Lung (tissue), 16 donors: ENCODE results near the gene MAP3K14. TPM values are rescaled to one million over a fixed set of nuclear protein-coding genes. Genes with fewer than 3 reads are reported as not detected.

ENCODE experiments used
- ATAC-seq: fragments of 200-7000 bp; cut with Tn5 transposase; one replicate; pipeline ENCODE4 v1.9.1; 2020; ENCODE audit warnings: moderate number of reproducible peaks; ENCODE audit not compliant: insufficient read depth, low FRiP score
- DNase-seq, 3 donors: peaks; one replicate each; pipeline ENCODE4 v3.0.0-alpha.2; 2013 to 2017
- H3K27ac ChIP-seq, 2 donors: one replicate each; pipeline ENCODE4 v1.5.1; 2013; ENCODE audit warnings: mild to moderate bottlenecking in 2 of 2, moderate library complexity in 2 of 2, control low read depth in 1 of 2, inconsistent platforms in 1 of 2, low read depth in 1 of 2, low read length in 1 of 2
- H3K27me3 ChIP-seq, 3 donors: one replicate each; pipeline ENCODE4 v1.5.1; 2013; ENCODE audit warnings: low read length in 2 of 3; ENCODE audit not compliant: control insufficient read depth in 3 of 3, insufficient read depth in 3 of 3
- H3K36me3 ChIP-seq, 4 donors: one replicate each; pipeline ENCODE4 v1.5.1; 2013; ENCODE audit warnings: low read length in 4 of 4, mild to moderate bottlenecking in 1 of 4, moderate library complexity in 1 of 4; ENCODE audit not compliant: control insufficient read depth in 4 of 4, insufficient read depth in 4 of 4
- H3K4me1 ChIP-seq, 5 donors: one replicate each; pipeline ENCODE4 v1.5.1; 2013; ENCODE audit warnings: low read length in 5 of 5, mild to moderate bottlenecking in 2 of 5, moderate library complexity in 1 of 5; ENCODE audit not compliant: control insufficient read depth in 5 of 5, insufficient read depth in 5 of 5
- H3K4me3 ChIP-seq: one replicate; pipeline ENCODE4 v1.5.1; 2013; ENCODE audit warnings: mild to moderate bottlenecking, control low read depth, moderate library complexity
- H3K9ac ChIP-seq, 2 donors: one replicate each; pipeline ENCODE4 v1.5.1; 2013; ENCODE audit warnings: low read length in 2 of 2, control low read depth in 1 of 2; ENCODE audit not compliant: insufficient read depth in 1 of 2
- H3K9me3 ChIP-seq, 4 donors: one replicate each; pipeline ENCODE4 v1.5.1; 2013; ENCODE audit warnings: low read length in 3 of 4, mild to moderate bottlenecking in 1 of 4, moderate library complexity in 1 of 4; ENCODE audit not compliant: control insufficient read depth in 4 of 4, insufficient read depth in 3 of 4
- WGBS, 2 donors: extraction: QIAGEN DNeasy Blood & Tissue Kit; methylation state at CpG; one replicate each; pipeline ENCODE4 v1.1.7; 2013; 5-methylcytosine and 5-hydroxymethylcytosine counted together
- long read RNA-seq, 5 donors: transcript quantifications; one replicate each; lab custom pipeline, GENCODE V29; 2026
- polyA plus RNA-seq, 2 donors: library from polyadenylated mRNA; stranded (reverse); fragments of 200-250 nt; gene quantifications; one replicate each; pipeline ENCODE4 v1.2.1, GENCODE V29; 2013
- total RNA-seq, 2 donors: library from RNA; depleted of rRNA in 1 of 2; stranded (reverse); fragments of >200 nt in 1 of 2; gene quantifications; one replicate each; pipeline ENCODE4 v1.2.1, GENCODE V29; 2014 to 2021
- TF ChIP-seq, protein P1 (sequence below): IDR thresholded peaks from 2 replicates; pipeline ENCODE4 v1.5.1; 2012; ENCODE audit warnings: mild to moderate bottlenecking; ENCODE audit errors: control extremely low read depth, extremely low read depth
- donor health status: control.
- donor health status: control.
- donor health status: Bipolar disorder and iron deficiency.
- donor health status: healthy.
- donor health status: DM: yes; HTN: yes; CAD: no.

The MAP3K14 gene
- 10 to 100 TPM in 1 of 2 donors, 1 to 10 TPM in 1; 5.9 to 13.5 TPM for total RNA-seq
- polyA plus RNA-seq = 1 to 10 TPM; 6.4 to 9.2 TPM
- long read RNA-seq, donor 1 = 0 reads
- long read RNA-seq, donor 2 = 0 reads
- long read RNA-seq, donor 3 = 0 reads
- long read RNA-seq, donor 4 = 0 reads
- long read RNA-seq, donor 5 = 0 reads

DNA sequence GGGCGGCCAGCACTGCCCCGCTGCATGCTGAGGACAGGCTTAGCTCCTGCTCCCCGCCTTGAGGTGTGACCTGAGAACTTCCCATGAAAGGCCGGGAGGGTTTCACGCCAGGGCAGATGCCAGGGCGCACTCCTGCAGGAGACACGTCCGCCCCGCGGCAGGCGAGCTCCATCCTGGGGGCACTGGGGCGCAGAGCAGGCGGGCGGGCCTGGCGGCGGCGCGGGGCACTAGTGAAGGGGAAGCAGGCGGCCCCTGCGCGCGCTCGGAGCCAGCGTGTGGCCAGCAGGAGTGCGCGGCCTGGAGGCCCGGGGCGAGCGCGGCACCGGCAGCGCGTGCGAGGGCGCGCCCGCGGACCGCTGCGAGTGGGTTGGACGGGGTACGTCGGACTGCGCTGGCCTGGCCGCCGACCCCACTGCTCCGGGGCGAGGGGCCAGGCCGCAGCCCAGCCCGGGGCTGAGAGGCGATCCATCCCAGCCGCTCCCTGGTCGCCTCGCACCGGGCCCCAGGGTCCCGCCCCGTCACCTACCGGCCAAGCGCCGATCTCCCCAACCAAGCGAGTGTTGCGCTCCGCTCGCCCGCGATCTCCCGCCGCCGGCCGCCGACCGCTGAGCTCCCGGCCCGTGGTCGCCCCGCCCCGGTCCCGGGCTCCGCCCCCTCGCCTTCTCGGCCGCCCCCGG lies at the start of gene MAP3K14:
Gene MAP3K14, minus strand, starts transcription at position 587 of the 677 bp plus-strand sequence. CDS start 26,275 bp downstream, outside the sequence.
- Histone ChIP-seq H3K4me3 (peak within 1 kb of the TSS; percentile 66), H3K27ac (peak within 1 kb of the TSS; percentile 94 to 98), H3K9me3 (no peaks in the 10 kb centered on the region), H3K27me3 (no peaks in the 10 kb centered on the region), H3K4me1 (peaks cover 11 to 41% (median 19%) of the 10 kb centered on the region in 5 donors), H3K36me3 (peaks cover 0 to under 1% (median 0%) of the 10 kb centered on the region in 4 donors), H3K9ac (peak within 1 kb of the TSS; percentile 0 to 75)
- WGBS, 2 donors = 0 to 1% methylated on average over 70 to 83 of the region's 83 CpGs
- TF ChIP-seq, protein P1, sequence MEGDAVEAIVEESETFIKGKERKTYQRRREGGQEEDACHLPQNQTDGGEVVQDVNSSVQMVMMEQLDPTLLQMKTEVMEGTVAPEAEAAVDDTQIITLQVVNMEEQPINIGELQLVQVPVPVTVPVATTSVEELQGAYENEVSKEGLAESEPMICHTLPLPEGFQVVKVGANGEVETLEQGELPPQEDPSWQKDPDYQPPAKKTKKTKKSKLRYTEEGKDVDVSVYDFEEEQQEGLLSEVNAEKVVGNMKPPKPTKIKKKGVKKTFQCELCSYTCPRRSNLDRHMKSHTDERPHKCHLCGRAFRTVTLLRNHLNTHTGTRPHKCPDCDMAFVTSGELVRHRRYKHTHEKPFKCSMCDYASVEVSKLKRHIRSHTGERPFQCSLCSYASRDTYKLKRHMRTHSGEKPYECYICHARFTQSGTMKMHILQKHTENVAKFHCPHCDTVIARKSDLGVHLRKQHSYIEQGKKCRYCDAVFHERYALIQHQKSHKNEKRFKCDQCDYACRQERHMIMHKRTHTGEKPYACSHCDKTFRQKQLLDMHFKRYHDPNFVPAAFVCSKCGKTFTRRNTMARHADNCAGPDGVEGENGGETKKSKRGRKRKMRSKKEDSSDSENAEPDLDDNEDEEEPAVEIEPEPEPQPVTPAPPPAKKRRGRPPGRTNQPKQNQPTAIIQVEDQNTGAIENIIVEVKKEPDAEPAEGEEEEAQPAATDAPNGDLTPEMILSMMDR = no peak
- ATAC-seq (peak; percentile 17), DNase-seq (peak; percentile 81 to 87 (median 81))

DNA sequence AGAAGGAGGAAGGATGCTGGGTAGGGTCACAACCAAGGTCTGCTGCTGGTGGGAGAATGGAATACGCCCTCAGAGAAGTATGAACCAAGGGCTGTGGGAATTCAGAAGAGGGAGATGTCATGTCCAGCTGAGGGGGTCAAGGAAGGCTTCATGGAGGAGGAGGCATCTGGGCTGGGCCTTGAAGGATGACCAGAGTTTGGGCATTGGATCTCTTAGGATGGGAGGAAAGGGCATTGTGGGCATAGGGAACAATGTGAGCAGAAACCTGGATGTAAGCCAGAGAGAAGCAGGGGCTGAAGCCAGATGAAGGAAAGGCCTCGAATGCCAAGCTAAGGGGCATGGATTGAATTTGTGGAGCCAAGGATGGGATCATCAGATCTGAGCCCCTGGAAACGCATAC lies 49.2 kb upstream of the MAP3K14 start:
- H3K4me1 ChIP-seq = peaks cover 0 to 6% (median 0%) of the 10 kb centered on the region in 5 donors
- no peak overlapping the region for H3K27ac ChIP-seq
- H3K36me3 ChIP-seq = no peaks in the 10 kb centered on the region
- H3K4me3 ChIP-seq = no peak overlapping the region
- no peak for DNase-seq
- H3K27me3 ChIP-seq = no peaks in the 10 kb centered on the region
- 74 to 88% methylated on average over 3 of the region's 3 CpGs for WGBS, 2 donors
- no peak overlapping the region for H3K9ac ChIP-seq
- no peak for ATAC-seq
- no peaks in the 10 kb centered on the region for H3K9me3 ChIP-seq
- TF ChIP-seq, protein P1 = no peak

DNA sequence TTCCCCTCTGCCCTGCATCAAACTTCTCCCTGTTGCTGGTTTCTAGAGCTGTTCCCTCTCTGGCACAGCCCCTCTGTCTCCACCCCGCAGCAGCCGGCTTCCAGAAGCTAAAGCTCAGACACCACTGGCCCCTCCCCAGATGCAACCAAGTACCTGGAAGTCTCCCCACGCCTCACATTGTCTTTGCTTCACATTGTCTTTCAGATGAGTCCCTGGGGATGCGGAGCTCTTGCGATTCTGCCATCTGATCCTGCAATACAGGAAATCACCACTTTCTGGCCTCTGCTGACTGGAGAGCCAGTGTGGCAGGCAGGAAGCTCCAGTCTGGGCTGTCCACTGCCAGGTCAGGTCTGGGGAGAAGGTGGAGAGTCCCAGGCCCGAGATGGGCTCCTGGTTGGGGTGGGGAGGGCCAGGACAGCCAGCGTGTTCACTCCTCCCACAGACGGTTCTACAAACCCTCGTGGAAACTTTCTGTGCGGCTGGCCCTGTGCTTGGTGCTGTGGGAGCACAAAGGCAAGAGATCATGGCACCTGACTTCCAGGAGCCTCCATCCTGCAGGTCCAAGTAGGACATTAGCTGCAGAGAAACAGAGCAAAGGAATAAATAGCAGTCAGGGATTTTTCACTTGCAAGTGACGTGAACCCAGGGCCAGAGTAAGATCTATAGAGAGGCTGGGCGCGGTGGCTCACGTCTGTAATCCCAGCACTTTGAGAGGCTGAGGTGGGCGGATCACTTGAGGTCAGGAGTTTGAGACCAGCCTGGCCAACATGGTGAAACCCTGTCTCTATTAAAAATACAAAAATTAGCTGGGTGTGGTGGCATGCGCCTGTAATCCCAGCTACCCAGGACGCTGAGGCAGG lies 47.9 kb upstream of the MAP3K14 start:
- Histone ChIP-seq H3K9me3 (no peaks in the 10 kb centered on the region), H3K4me1 (peaks cover 0 to 6% (median 0%) of the 10 kb centered on the region in 5 donors), H3K36me3 (no peaks in the 10 kb centered on the region), H3K27ac (no peak overlapping the region), H3K9ac (no peak overlapping the region), H3K27me3 (no peaks in the 10 kb centered on the region), H3K4me3 (no peak overlapping the region)
- WGBS, 2 donors = 71 to 76% methylated on average over 17 of the region's 17 CpGs
- TF ChIP-seq, protein P1 = no peak
- no peak for ATAC-seq
- DNase-seq = no peak
